HT-29 (cell line): ENCODE measurements around the gene UQCR10. TPM values are rescaled to one million over a fixed set of nuclear protein-coding genes. Genes with fewer than 3 reads are reported as not detected.

Experiments
- DNase-seq: peaks from one replicate; pipeline ENCODE4 v3.0.0-alpha.2; 2015; ENCODE audit warnings: low spot score
- total RNA-seq: library from RNA; depleted of rRNA; stranded (reverse); fragments of >200 nt; shearing (Covaris generic); gene quantifications from 2 replicates; pipeline ENCODE4 v1.2.3, GENCODE V29; 2014

The UQCR10 gene
- total RNA-seq, 1 experiment from 2014 or later, result 227 TPM

DNA sequence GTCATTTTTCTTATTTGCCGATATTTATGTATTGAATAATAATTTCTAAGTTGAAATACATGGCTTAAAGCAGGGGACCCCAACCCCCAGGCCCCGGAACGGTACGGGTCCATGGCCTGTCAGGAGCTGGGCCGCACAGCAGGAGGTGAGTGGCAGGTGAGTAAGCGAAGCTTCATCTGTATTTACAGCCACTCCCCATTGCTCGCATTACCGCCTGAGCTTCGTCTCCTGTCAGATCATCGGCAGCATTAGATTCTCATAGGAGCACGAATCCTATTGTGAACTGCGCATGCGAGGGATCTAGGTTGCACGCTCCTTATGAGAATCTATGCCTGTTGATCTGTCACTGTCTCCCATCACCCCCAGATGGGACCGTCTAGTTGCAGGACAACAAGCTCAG is 4.9 kb upstream of the UQCR10 start:
- peak; percentile 78 for DNase-seq

DNA sequence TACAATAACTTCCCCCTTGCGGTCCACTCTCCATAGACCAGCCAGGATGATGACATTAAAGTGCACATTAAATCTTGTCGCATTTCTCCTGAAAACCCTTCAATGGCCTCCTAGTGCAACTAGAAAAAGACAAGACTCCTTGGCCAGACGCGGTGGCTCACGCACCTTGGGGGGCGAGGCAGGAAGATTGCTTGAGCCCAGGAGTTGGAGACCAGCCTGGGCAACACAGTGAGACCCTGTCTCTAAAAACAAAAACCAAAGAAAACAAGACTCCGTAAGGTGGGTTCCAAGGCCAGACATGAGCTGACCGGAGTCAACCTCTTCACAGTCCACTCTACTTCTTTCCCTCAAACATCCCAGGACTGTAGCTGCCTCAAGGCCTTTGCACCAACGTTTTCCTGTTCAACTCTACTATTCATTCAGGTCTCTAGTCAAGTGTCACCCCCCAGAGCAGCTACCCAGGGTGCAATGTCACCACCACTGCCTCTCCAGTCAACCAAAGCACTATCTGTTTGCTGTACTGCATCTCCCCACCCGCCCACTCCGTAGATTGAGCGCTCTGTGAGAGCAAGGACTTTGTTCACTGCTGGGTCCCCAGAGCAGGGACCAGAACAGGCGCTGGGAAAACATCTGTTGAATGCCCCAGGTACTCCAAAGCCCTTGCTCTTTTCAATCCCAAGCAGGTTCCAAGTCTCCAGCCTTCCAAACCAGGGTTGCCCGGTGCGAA is 1.1 kb upstream of the UQCR10 start:
- no peak for DNase-seq

DNA sequence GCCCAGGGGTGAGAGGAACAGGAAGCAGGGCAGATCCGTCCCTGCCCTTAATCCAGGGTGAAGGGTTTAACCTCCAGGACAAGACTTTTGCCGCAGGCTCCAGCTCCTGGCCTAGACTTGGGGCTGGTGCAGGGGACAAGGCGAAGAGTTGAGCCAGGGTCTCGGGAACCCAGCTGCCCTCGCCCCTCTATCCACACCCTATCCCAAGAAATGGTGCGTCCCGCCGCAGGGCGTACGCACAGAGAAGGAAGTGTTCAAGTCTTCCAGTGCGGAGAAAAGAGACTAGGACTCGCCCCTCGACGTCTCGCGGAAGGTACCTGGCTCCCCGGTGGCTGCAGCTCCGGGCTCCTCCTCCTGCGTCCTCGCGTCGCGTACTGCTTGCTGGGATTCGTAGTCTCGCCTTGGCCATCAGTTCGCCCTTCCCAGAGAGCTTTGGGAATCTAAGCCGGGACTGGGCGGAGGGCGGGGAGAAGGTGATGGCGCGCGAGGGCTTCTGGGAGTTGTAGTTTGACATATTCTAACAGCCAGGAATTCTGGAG is 468 bp upstream of the UQCR10 start, which contains the start of gene ZMAT5:
Gene ZMAT5, minus strand, starts transcription at position 376 of the 539 bp plus-strand sequence. CDS start 18,463 bp downstream, outside the sequence.
- DNase-seq, result peak; percentile 100

DNA sequence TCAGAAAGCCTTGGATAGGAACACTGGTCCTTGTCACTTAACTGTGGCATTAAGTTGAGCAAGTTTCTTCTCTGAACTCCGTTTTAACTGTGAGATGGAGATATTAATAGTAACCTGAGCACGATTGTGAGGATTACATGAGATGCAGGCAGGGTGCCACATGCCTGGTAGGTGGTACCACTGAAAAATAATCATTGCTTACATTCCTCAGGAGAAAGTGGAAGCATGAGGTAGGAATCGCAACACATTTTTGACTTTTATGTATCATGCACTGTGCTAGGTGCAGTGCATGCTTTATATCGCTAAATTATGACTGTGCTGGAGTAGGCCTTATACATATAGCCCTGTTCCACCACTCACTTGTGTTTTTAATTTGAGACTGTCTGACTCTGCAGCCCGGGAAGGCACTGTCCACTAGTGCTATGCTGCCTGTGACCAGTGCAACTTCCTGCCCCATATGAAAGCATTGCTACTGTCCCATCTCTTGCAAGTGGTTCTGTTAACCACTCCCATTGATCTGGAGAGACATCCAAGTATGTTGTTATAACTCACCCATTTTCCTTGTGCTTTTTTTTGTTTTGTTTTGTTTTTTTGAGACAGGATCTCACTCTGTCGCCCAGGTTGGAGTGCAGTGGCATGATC is 1.0 kb downstream of the UQCR10 start:
- DNase-seq, result no peak

DNA sequence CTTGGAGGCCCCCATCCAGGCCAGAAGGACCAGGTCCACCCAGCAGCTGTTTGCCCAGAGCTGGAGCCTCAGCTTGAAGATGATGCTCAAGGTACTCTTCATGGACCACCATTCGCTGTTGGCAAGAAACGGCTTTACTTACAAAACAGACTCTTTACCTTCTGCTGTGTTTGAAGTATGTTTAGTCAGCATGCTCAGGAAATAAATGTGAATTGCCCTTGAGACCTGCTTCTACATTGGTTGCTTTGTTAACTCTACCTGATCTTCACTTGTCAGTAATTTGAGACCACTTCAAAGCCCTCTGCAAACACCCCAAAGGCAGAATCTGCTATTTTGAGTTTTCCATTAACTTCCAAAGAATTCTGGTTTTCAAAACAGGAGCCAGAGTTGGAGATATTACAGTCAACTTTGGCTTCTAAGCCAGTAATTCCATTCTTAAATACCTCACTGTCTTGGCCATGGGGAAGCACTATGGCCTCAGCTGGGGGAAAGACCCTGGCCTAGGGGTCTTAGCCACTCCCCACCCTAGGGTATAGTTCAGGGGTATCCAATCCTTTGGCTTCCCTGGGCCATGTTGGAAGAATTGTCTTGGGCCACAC is 2.7 kb downstream of the UQCR10 start:
- no peak for DNase-seq

DNA sequence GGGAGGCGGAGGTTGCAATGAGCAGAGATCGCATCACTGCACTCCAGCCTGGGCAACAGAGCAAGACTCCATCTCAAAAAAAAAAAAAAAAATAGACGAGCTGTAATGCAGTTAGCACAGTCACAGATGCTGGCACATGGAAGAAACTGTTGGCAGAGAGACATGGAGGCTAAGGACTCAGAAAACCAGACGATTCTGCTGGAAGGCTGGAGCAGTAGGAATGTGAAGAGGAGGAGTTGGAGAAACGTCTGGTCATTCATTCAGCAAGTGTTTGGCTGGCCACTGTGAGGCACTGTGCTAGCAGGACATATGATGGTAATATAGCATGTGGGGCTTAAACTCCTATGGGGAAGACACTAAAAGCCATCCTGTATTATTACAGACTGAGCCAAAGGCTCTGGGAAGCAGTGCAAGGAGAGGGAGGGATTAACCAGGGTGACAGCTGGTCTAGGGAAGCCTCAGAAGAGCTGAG is 5.0 kb downstream of the UQCR10 start:
- DNase-seq, result peak; percentile 65

DNA sequence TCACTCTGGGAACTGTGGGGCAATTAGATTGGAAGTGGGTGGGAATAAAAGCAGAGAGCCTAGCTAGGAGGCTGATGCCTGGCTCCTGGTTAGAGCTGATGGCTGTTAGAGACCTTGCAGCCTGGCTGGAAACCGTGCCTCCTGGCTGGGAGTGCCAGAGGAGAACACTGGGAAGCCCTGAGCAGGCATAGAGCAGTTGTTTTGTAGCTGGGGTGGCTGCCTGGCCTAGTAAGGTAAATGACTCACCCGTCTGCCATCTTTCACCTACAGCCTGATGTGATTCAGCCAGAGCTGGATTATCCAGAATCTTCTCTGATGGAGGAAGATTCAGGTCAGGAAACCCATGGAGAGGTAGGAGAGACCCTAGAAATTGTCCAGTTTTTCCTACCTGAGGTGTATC is 6.1 kb downstream of the UQCR10 start:
- peak; percentile 68 for DNase-seq

DNA sequence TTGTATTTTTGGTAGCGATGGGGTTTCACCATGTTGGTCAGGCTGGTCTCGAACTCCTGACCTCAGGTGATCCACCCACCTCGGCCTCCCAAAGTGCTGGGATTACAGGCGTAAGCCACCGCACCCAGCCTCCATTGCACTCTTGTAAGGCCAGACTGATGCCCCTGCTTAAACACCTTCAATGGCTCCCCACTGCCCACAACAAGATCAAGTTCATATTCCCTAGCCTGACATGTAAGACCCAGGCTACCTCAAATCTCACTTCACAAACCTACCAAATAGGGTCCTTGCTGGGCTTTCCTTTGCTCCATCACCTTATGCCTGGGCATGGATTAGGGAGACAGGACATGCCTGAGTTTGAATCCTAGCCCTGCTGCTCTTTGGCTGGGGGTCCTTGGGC is 13.1 kb downstream of the UQCR10 start:
- DNase-seq, result no peak

DNA sequence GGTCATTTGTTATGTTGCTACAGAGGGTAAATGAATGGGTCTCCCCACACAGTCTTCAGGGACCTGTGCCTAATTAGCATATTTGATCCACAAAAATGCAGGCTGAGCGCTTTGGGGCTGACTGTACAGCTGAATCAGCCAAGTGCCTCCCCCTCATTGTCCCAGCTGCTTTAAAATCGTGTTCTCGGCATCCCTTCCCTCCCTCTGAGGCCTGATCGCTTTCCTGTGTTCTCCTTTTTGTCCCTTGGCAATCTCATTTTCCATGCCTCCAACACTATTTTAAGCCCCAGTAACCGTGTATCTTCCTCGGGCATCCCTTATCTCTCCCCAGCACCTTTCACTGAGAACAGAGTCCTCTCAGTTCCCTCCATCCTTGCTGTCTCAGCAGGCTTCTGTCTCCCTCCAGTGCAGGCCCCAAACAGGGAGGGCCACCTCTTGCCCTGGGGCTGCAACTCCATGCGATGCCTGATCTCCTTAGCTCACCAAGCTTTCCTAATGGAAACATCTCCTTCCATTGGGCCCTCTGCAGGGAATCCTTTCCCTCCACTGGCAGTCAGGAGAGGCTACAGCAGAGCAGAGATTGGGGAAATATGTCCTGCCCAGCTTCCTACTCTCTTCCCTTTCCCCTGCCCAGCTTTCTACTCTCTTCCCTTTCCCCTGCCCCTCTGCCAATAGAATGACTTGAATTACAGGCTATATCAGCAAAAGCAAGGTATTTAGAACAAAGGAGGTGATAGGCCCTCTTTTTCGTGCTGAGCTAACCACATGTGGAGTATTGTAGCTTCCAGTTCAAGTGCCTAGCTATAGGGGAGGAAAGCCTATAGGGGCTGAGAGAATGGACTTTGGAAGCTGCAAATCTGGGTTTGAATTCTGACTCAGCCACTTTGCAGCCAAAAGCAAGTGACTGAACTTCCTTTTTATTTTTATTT is 13.8 kb downstream of the UQCR10 start:
- DNase-seq, result no peak

DNA sequence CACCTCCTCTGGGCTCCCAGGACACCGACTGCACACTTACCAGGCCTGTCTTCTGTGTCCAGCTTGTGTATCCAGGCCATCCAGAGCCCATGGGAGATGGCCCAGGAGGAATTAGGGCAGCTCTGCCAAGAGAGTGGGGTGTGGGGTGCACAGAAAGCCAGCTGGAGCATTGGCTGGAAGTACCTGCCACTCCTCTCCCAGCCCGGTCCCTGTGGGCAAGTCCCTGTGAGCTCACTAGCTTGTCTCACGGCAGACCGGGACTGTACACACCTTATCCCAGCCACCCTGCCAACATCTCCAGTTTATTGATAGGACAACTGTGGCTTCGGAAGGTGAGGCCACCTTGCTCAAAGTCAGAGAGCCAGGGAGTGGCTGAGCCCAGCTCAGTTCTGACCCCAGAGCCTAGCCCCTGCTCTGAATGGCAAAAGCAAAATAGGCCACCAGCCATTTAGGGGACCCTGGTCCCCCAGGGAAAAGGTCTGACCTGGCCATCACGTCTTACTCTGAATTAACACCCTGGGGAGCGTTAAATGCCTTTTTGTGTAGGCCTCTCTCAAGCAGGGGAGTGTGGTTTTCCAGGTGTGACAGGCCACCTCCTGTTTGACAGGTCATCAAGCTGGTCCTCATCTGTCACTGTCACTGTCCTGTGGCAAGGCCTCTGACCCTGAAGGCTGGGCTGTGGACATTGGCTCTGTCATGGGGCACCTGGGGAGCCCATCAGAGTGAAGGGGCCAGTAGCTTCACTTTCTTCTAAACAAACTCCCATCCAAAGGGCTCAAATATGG is 15.1 kb downstream of the UQCR10 start:
- no peak for DNase-seq

DNA sequence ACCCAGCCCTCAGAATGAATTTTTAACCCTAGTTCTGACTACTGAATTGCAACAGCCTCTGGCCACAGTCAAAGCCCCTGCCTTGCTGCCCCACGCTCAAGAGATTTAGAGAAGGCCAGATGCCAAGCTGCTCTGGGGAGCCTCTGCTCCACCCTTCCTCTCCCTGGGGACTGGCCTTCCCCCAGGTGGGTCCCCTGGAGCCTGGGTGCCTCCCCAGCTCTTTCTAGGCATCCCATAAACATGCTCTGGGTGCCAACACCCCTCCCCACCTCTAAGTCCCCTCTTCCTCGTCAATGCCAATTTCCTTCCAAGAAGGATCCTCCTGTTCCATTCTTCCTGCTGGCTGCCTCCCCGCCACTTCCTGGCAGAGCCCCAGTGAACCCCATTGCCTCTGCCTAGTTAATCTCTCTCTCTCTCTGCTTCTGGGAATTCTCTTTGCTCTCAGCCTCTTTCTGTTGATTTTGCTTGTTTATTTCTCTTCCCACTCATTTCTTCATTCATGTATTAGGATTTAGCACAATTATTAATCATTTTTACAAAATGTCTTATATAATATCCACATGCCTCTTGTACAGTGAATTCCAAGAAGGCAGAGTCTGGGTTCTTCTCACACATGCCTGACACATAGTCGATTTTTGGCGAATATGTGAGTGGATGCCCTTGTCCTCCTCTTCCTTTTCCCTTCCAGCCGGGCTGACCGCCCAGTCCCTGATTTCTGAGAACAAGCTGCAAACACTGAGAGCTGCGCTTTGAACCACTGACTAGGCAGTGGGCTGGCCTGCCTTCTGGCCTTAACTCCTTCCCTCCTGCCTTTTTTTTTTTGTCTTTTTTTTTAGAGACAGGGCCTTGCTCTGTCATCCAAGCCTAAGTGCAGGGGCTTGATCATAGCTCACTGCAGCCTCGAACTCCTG is 17.5 kb downstream of the UQCR10 start:
- no peak for DNase-seq

DNA sequence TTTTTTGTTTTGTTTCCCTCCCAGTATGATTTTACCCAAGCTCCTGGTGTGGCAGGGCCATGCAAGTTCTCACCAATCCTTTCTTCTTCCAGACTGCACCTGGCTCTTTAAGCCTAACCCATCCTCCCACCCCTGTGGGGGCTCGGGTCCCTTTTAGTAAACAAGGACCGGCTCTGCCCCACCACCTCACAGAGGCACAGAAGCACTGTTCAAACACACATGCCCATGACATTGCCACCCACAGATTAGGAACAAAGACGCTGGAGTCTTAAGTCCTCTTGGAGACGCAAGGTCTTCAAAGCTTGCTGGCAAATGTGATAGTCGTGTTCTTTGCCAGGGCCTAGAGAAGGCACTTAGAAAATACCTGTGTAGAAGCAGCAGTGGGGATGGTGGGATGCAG is 18.9 kb downstream of the UQCR10 start:
- no peak for DNase-seq

DNA sequence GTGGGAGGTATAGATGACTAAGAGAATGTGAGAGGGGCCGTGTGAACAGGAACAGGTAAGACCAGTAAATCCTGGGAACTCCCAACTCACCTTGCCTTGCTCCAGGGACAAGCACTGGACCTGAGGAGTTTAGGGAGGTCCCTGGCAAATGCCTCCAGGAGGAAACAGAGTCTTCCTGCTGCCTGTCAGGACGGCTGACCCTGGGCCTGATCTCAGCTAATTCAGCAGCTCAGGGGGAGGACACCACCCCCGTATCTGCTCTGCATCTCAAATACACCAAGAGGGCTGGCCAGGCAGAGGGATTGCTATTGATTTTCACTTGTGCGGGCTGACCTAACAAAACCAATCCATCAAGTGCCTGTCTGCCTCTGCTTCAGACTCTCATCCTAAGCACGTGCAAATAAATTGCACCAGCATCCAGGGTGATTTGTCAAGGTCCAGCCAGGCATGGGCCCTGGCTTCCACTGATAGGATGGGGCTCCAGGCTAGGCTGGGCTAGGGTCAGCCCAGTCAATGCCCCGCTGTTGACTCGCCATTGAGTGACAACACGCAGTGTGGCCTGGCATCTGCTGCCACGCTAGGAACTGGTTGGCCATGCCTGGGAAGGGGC is 20.3 kb downstream of the UQCR10 start:
- no peak for DNase-seq

DNA sequence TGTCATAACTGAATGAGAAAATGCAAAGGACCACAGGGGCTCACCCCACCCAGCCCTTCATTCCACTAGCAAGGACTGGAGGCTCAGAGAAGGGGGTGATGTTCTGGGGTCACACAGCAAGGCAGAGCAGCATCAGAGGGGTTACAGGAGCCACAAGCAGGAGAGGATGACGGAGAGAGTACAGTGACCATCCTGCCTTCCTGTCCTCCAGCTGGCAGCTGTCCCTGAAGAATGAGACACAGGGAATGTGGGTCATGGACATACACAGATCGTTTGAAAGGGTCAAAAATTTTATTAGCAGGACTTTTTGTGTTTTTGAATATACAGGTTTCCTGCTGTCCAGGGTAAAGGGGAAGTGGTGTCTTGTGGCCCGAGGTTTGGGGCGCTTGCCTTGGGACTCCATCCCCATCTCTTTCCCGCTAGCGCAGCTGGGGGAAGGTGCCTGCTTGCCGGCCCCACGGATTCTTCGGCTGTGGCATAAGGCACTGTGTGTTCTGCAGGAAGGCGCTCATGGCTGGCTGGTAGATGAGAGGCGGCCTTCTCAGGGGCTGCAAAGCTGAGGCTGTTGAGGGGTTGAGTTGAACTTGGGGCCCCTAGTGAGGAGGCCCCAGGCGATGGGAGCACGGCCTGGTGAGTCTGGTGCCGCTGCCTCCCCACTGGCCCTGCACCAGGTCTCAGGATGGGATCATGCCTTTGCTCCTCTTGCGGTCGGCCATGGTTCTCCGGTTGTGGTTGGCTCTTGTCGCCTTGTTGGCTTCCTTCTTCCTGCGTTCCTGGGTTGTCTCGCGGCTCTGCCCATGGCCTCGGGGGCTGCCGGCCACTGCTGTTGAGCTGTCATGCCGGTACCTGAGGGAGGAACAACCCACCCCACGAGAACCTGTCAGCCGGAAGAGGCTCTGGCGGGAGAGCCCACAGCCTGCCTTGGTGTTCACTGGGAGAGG is 21.4 kb downstream of the UQCR10 start:
- DNase-seq, result no peak

DNA sequence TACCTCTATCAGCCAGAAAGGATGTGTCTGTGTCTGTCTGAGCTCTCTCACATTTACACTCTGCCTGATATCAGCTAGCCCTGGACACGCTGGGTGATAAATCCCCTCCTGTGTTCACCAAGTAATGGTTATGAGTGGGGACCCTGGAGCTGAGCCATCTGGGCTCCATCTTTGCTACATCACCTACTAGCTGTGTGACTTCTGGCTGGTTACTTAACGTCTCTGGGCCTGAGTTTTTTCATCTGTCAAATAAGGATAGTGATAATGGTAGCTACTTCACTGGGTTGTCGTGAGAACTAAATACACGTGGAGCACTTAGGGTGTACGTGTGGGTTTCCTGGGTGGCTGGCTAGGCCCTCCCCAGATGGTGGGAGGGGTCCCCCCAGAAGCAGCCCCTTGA is 22.9 kb downstream of the UQCR10 start:
- DNase-seq, result no peak

DNA sequence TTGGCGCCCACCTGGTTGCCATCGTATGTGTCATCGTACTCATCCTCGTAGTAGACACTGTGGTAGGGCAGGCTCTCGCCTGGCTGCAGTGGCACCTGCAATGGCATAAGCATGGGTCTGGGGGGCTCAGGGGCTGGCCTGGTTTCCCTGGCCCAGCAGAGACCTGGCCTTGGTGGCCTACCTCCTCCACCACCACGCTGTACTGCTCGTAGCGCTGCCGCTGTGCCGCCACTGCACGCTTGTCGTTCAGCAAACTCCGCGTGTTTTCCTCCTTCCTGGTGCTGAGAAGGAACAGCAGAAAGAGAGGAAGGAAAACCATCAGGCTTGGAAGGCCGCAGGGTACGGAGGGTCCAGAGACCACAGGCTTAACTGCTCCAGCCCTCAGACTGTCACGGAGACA is 26.2 kb downstream of the UQCR10 start:
- DNase-seq, result no peak

DNA sequence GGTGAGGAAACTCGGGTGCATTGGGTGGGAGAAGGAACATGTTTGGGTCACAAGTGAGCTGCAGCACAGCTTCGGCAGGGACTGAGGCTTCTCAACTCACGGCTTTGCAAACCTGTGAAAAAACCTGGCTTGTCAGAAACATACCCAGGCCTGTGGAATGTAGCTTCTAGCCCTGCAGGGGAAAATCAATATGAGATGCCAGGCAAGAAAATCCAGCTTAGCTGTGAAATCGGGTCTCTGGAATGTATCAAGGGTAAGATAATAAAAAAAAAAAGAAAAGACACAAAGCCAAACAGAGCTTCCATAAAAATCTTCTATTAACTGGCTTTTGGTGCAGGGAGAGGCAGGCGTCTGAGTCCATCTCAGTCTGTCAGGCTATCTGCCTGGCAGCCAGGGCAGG is 28.5 kb downstream of the UQCR10 start:
- no peak for DNase-seq

DNA sequence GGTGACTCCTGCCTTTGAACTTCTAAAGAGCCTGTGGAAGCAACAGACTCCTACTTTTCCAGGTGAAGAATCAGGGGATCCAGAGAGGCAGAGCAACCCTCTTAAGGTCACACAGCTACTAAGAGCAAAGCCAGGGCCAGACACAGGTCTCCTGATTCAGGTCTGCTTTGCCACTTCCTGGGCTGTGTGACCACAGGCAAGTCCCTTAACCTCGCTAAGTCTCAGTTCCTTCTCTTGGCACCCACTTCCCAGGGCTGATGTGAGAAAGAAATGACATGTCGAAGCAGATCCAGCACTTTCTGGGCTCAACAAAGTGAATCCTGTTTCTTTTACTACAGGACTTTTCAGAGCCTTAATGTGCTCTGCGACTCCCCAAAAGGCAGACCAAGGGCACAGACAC is 30.2 kb downstream of the UQCR10 start:
- DNase-seq, result no peak
